ENCODE data around the gene S1PR4. TPM values are rescaled to one million over a fixed set of nuclear protein-coding genes. Genes with fewer than 3 reads are reported as not detected.
A peak's percentile ranks its signal among the peaks of the same experiment; 100 is the strongest.

S1PR4 gene
- total and polyA plus RNA-seq, 2 of the 13 experiments (the other 11 are each of a cell fraction or from before 2014, with no cell fraction given), result 0.07 to 0.09 TPM

DNA sequence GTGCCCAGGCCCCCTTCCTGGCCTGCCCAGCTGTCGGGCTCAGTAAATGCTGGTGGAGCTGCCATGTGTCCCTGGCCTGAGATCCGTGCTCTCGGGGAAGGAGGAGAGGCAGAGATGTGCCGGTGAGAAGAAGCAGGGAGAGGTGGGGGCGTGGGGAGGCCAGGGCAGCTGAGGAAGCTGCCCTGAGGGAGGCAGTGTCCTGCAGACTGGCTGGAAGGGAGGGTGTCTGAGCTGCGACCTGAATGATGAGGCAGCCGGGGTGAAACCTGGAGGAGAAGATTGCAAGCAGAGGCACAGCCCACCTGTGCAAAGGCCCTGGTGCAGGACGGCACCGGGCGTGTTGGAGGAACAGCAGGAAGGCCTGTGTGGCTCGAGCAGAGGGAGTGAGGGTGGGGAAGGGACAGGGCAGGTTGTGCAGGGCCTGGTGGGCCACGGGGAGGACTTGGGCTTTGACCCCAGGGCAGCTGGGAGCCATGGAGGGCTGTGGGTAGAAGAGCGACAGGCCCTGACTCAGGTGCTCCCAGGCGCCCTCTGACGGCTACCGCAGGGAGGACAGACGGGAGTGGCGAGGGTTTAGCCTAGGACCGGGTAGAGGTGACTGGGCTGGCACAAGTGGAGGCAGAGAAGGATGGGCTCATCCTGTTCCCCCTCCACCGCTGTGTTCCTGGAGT, 31.9 kb downstream of the S1PR4 start (continued):
- TF ChIP-seq, protein P1, sequence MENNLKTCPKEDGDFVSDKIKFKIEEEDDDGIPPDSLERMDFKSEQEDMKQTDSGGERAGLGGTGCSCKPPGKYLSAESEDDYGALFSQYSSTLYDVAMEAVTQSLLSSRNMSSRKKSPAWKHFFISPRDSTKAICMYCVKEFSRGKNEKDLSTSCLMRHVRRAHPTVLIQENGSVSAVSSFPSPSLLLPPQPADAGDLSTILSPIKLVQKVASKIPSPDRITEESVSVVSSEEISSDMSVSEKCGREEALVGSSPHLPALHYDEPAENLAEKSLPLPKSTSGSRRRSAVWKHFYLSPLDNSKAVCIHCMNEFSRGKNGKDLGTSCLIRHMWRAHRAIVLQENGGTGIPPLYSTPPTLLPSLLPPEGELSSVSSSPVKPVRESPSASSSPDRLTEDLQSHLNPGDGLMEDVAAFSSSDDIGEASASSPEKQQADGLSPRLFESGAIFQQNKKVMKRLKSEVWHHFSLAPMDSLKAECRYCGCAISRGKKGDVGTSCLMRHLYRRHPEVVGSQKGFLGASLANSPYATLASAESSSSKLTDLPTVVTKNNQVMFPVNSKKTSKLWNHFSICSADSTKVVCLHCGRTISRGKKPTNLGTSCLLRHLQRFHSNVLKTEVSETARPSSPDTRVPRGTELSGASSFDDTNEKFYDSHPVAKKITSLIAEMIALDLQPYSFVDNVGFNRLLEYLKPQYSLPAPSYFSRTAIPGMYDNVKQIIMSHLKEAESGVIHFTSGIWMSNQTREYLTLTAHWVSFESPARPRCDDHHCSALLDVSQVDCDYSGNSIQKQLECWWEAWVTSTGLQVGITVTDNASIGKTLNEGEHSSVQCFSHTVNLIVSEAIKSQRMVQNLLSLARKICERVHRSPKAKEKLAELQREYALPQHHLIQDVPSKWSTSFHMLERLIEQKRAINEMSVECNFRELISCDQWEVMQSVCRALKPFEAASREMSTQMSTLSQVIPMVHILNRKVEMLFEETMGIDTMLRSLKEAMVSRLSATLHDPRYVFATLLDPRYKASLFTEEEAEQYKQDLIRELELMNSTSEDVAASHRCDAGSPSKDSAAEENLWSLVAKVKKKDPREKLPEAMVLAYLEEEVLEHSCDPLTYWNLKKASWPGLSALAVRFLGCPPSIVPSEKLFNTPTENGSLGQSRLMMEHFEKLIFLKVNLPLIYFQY (CRISPR knock-in tag; IDR thresholded peaks at IDR 0.05; ENCODE audit: borderline replicate concordance), result no peak
- no peak for TF ChIP-seq U2AF2 (IDR thresholded peaks at IDR 0.05; ENCODE audit: low read depth, low read length)
- no peak for TF ChIP-seq RORA (CRISPR knock-in tag; IDR thresholded peaks at IDR 0.05)
- TF ChIP-seq, protein P2, sequence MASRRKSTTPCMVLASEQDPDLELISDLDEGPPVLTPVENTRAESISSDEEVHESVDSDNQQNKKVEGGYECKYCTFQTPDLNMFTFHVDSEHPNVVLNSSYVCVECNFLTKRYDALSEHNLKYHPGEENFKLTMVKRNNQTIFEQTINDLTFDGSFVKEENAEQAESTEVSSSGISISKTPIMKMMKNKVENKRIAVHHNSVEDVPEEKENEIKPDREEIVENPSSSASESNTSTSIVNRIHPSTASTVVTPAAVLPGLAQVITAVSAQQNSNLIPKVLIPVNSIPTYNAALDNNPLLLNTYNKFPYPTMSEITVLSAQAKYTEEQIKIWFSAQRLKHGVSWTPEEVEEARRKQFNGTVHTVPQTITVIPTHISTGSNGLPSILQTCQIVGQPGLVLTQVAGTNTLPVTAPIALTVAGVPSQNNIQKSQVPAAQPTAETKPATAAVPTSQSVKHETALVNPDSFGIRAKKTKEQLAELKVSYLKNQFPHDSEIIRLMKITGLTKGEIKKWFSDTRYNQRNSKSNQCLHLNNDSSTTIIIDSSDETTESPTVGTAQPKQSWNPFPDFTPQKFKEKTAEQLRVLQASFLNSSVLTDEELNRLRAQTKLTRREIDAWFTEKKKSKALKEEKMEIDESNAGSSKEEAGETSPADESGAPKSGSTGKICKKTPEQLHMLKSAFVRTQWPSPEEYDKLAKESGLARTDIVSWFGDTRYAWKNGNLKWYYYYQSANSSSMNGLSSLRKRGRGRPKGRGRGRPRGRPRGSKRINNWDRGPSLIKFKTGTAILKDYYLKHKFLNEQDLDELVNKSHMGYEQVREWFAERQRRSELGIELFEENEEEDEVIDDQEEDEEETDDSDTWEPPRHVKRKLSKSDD (CRISPR knock-in tag; IDR thresholded peaks at IDR 0.05; ENCODE audit: low read depth), result no peak
- no peak for TF ChIP-seq NFATC3 (CRISPR knock-in tag; IDR thresholded peaks at IDR 0.05)
- no peak for TF ChIP-seq ZNF205 (CRISPR knock-in tag; IDR thresholded peaks at IDR 0.05)
- TF ChIP-seq, protein P3, sequence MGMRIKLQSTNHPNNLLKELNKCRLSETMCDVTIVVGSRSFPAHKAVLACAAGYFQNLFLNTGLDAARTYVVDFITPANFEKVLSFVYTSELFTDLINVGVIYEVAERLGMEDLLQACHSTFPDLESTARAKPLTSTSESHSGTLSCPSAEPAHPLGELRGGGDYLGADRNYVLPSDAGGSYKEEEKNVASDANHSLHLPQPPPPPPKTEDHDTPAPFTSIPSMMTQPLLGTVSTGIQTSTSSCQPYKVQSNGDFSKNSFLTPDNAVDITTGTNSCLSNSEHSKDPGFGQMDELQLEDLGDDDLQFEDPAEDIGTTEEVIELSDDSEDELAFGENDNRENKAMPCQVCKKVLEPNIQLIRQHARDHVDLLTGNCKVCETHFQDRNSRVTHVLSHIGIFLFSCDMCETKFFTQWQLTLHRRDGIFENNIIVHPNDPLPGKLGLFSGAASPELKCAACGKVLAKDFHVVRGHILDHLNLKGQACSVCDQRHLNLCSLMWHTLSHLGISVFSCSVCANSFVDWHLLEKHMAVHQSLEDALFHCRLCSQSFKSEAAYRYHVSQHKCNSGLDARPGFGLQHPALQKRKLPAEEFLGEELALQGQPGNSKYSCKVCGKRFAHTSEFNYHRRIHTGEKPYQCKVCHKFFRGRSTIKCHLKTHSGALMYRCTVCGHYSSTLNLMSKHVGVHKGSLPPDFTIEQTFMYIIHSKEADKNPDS (CRISPR knock-in tag; IDR thresholded peaks at IDR 0.05), result peak; percentile 38; the same call in 1 of the 2 replicates
- TF ChIP-seq ZNF263 (CRISPR knock-in tag; IDR thresholded peaks at IDR 0.05), result peak; percentile 39; the same call in 1 of the 2 replicates
- TF ChIP-seq, protein P4, sequence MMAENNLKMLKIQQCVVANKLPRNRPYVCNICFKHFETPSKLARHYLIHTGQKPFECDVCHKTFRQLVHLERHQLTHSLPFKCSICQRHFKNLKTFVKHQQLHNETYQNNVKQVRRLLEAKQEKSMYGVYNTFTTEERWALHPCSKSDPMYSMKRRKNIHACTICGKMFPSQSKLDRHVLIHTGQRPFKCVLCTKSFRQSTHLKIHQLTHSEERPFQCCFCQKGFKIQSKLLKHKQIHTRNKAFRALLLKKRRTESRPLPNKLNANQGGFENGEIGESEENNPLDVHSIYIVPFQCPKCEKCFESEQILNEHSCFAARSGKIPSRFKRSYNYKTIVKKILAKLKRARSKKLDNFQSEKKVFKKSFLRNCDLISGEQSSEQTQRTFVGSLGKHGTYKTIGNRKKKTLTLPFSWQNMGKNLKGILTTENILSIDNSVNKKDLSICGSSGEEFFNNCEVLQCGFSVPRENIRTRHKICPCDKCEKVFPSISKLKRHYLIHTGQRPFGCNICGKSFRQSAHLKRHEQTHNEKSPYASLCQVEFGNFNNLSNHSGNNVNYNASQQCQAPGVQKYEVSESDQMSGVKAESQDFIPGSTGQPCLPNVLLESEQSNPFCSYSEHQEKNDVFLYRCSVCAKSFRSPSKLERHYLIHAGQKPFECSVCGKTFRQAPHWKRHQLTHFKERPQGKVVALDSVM (CRISPR knock-in tag; IDR thresholded peaks at IDR 0.05), result no peak
- no peak for TF ChIP-seq STAT5B (CRISPR knock-in tag; IDR thresholded peaks at IDR 0.05)
- no peak for TF ChIP-seq TCF7L2 (IDR thresholded peaks at IDR 0.05; ENCODE audit: low read depth, low read length)
- no peak for TF ChIP-seq HNRNPUL1 (IDR thresholded peaks at IDR 0.05; ENCODE audit: low read depth, low read length)
- TF ChIP-seq, protein P5, sequence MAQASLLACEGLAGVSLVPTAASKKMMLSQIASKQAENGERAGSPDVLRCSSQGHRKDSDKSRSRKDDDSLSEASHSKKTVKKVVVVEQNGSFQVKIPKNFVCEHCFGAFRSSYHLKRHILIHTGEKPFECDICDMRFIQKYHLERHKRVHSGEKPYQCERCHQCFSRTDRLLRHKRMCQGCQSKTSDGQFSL (CRISPR knock-in tag; IDR thresholded peaks at IDR 0.05), result 0 out of 2 replicates have a peak, but pooled peaks have one; percentile 19
- no peak for TF ChIP-seq POGZ (CRISPR knock-in tag; IDR thresholded peaks at IDR 0.05)
- TF ChIP-seq, protein P6, sequence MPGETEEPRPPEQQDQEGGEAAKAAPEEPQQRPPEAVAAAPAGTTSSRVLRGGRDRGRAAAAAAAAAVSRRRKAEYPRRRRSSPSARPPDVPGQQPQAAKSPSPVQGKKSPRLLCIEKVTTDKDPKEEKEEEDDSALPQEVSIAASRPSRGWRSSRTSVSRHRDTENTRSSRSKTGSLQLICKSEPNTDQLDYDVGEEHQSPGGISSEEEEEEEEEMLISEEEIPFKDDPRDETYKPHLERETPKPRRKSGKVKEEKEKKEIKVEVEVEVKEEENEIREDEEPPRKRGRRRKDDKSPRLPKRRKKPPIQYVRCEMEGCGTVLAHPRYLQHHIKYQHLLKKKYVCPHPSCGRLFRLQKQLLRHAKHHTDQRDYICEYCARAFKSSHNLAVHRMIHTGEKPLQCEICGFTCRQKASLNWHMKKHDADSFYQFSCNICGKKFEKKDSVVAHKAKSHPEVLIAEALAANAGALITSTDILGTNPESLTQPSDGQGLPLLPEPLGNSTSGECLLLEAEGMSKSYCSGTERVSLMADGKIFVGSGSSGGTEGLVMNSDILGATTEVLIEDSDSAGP (CRISPR knock-in tag; IDR thresholded peaks at IDR 0.05; ENCODE audit: borderline replicate concordance), result no peak
- TF ChIP-seq TMF1 (CRISPR knock-in tag; IDR thresholded peaks at IDR 0.05; ENCODE audit: low read depth), result no peak

Data from HepG2 (cell line).